M059J (cell line): ENCODE results near the gene VPS51. TPM values are rescaled to one million over a fixed set of nuclear protein-coding genes. Genes with fewer than 3 reads are reported as not detected.
"Not testable (repeated sequence)": the region's sequence is repeated elsewhere in the genome, so short reads cannot be mapped to it uniquely, and the experiment has no call there.

ENCODE experiments used
- DNase-seq: peaks from one replicate; pipeline ENCODE4 v3.0.0-alpha.2; 2012; ENCODE audit warnings: low read depth
- total RNA-seq: library from RNA; depleted of rRNA; stranded (reverse); fragments of >200 nt; shearing (Covaris generic); gene quantifications from 2 replicates; pipeline ENCODE4 v1.2.3, GENCODE V29; 2014

VPS51 gene
- total RNA-seq, 1 experiment from 2014 or later, result 170 TPM

- not testable (repeated sequence) for DNase-seq
Measured at GRCh38 chr11:65118891-65119669, 23.1 kb downstream of the VPS51 start.

- no peak for DNase-seq
Measured at GRCh38 chr11:65119670-65119995, 23.6 kb downstream of the VPS51 start.

GRCh38 chr11:65120831-65121230, 24.8 kb downstream of the VPS51 start:
- DNase-seq, result no peak

DNA sequence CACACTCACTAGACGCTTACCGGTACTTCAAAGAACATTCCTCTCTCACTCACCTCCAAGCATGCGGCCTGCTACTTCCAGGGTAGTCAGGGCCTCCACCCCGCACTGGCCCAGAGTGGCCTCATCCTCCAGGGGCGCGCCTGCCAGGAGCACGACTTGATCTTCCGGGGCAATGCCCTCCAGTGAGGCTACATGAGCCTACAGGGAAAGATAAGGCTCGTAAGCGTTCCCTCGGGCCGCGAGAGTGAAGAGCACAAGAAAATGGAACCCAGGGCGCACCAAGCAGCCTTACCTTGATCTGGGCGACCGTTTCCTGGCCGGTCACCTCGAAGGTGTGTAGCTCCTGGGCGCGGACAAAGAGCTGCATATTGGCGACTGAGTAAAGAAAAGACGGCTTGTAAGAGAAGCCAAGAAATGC, 25.4 kb downstream of the VPS51 start:
- no peak for DNase-seq

DNA sequence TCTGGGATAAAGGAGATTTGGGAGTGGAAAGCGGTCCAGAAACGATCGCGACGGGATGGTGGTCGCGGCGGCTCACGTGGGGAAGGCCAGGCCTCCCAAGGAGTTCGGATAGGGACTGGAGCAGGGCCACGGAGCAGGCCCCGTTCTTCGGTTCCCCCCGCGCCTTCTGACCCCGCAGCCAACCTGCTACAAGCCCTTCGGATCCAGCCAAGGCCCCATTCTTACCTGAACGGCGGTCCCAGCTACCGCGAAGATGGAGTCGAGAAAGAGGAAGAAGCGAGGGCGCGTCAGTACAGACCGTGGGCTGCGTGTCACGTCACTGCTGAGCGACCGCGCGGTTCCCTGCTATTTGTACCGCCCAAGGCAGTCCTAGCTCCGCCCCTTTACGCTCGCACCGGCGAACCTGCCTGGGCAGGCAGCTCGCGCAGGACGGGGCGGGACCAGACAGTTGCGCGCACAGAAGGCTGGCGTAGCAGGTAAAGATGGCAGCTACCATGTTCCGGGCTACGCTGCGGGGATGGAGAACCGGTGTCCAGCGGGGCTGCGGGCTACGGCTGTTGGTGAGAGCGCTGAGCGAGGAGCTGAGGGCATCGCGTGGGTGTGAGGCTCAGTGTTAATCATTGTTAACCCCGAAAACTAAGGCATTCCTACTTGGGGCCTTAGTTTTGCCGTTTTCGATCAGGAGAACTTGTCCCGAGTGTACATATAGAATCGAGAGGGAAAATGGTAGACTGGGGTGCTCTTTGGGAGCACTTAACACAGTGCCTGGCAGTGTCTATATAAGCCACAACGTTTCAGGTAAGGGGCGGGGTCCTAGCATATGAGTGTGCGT, 26.1 kb downstream of the VPS51 start, which contains the start of the genes FAU and MRPL49:
Gene FAU (minus strand): TSS at position 270 of the 832 bp plus-strand sequence. CDS start 321 bp downstream, outside the sequence.
Gene MRPL49 (plus strand): TSS at position 457 of the 832 bp plus-strand sequence. CDS start 26 bp downstream, at position 483.
- DNase-seq, result peak; percentile 96

- no peak for DNase-seq
Measured at GRCh38 chr11:65124480-65125196, 28.6 kb downstream of the VPS51 start.

- DNase-seq, result no peak
Measured at GRCh38 chr11:65125197-65126056, 29.4 kb downstream of the VPS51 start.

DNA sequence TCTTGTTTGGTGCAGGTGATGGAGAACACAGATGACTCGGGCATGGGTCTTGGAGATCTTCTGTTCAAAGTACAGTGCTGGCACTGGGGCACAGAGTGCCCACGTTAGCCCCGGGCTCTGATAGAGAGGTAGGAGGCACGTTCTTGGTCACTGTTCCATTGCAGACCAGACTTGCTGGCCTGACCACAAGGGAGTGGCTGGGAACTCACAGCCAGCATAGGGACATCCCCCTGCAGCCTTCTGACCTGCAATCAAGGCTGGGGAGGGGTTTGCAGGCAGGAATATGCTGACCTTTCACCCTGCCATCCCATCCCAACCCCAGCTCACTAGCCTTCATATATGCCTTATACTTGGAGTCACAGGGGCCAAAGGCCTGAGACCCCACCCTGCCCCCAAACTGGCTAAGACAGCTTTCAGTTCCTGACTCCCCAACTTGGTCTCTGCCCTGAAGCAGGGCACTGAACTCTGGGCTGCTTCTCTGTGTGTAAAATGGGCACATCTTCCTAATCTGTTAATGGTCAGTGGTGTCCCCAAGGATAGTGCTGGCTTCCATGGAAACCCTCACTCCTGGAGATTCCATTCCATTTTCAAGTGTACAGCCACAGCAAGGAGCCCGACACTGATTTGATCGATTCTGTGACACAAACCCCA, 30.7 kb downstream of the VPS51 start:
- no peak for DNase-seq

DNA sequence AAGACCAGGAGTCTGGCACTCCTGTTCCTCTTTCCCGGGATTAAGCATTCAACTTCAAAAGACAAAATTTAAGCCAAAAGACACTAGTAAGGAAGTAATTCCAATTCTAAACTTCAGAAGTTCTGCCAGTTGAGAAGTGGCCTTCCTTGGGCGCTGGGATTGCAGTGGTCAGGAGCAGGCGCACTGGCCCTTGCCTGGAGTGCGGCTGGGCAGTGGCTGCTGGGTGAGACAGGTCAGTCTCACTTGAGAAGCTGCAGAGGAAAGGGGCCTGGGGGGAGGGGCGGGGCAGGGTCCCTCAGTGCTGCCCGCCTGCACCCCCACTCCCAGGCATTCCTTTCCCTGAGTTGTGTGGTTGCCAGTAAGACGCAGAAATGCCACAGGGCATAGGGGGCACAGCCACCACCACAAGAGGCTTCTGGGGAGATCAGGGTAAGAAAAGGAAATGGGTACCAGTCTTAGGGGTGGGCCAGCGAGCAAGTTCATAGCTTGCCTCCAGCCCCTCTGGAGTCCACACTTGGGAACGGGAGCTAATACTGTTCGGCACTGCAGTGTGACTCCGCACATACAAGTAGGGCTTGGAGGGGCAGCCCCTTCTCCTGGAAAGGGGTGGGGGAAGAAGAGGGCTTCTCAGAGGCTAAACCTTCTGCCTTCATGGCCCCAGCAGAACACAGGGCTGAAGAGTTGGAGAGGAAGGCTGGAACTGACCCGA, 31.6 kb downstream of the VPS51 start:
- DNase-seq, result no peak

DNA sequence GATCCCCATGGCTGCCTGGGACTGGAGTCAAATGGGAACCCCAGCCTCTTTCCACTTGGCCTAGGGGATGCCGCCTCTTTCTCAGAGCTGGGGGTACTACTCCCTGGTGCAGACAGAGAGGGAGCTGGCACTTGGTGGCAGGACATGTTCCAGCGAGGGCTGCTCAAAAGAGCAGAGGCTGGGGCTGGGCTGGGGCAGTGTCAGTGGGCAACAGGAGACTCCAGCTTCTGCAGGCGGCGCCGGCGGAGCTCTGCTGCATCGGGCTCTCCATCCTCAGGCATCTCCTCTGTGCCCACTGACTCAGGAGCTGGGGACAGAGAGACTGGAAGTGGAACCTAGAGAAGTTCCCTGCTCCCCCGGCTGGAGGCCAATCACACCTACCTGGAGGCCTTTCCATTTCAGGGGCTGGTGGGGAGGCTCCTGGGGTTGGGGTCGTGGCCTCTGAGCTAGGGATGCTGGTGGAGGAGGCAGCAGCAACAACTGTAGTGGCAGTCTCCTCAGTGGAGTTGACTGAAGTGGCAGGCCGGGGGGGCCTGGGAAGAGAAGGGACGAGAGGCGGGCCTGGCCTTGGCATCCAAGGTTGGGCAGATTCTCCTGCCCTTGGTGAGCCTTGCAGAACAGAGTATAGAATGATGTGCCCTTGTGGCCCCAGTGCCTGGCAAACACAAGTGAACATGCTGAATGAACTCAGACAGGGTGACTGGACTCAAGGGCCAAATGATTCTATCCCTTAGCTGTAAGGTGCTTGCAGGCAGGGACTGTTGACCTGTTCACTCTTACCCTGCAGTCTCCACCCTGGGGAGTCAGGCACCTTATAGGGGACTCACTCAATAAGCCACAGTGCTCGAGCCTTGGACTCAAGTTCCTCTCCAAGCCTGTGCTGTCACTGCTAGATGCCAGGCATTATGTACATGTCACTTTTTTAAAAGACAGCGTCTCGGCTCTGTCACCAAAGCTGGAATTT, 32.5 kb downstream of the VPS51 start:
- DNase-seq, result no peak

- no peak for DNase-seq
Measured at GRCh38 chr11:65129649-65130441, 33.8 kb downstream of the VPS51 start.

GRCh38 chr11:65130631-65131416, 34.8 kb downstream of the VPS51 start:
- DNase-seq, result no peak

- no peak for DNase-seq
Measured at GRCh38 chr11:65131417-65131776, 35.4 kb downstream of the VPS51 start.

- DNase-seq, result no peak
Measured at GRCh38 chr11:65131895-65132237, 35.9 kb downstream of the VPS51 start.

- no peak for DNase-seq
Measured at GRCh38 chr11:65132238-65132987, 36.4 kb downstream of the VPS51 start.

- DNase-seq, result no peak
Measured at GRCh38 chr11:65132988-65133700, 37.1 kb downstream of the VPS51 start.
